K562 (cell line): ENCODE data around the gene OSGIN1. TPM values are rescaled to one million over a fixed set of nuclear protein-coding genes. Genes with fewer than 3 reads are reported as not detected.

ENCODE experiments used
- ATAC-seq: fragments of 200-7000 bp; cut with Tn5 transposase; 3 replicates; pipeline ENCODE4 v1.9.1; 2020; ENCODE audit warnings: moderate library complexity
- BruUV-seq: library from RNA; stranded (reverse); fragments of 400-500 nt; replicated peaks from 2 replicates; lab custom pipeline; 2021; lab: Mats Ljungman, UMichigan
- CTCF ChIA-PET: fragments of 300-600 bp; formaldehyde crosslinking; extraction: SDS; loops from one replicate; lab custom pipeline; 2021; ENCODE audit warnings: low intra/inter-chr PET ratio; lab: Yijun Ruan, JAX
- POLR2A ChIA-PET: fragments of 300-600, 350-650 bp; sonication (Branson Sonifier 250); formaldehyde crosslinking; extraction: SDS; loops from one replicate; lab custom pipeline; 2021; ENCODE audit warnings: antibody characterized with exemption, inconsistent platforms; lab: Yijun Ruan, JAX
- DNase-seq, 4 experiments: peaks; one replicate each; pipeline versions ENCODE4 v3.0.0 to v3.0.0-alpha.2; 2011 to 2018; ENCODE audit warnings: low spot score in 3 of 4, mixed read lengths in 3 of 4; ENCODE audit errors: extremely low read depth in 1 of 4
- FAIRE-seq: peaks from 2 replicates; lab custom pipeline; 2011; peaks lifted over from hg19 to GRCh38; lab: Jason Lieb, UNC
- H2AFZ ChIP-seq: 2 replicates; pipeline ENCODE4 v1.6.0; 2011; ENCODE audit warnings: low read depth, low read length, control low read depth, inconsistent platforms
- H3K27ac ChIP-seq: fragments of 200-600 bp; 3 replicates; pipeline ENCODE4 v1.8.0; 2011; ENCODE audit warnings: low read depth, mild to moderate bottlenecking, control low read depth, inconsistent platforms, low read length, moderate library complexity, mixed read lengths; ENCODE audit errors: extremely low read depth
- H3K27me3 ChIP-seq, 2 experiments: fragments of 300-600 bp in 1 of 2; 2 replicates in 1 of 2; 3 replicates in 1 of 2; pipeline versions ENCODE4 v1.6.0 to v1.8.0; 2011; ENCODE audit warnings: inconsistent platforms in 2 of 2, low read length in 2 of 2, mild to moderate bottlenecking in 1 of 2, mixed read lengths in 1 of 2, moderate library complexity in 1 of 2; ENCODE audit not compliant: control insufficient read depth in 2 of 2, insufficient read depth in 2 of 2
- H3K36me3 ChIP-seq: fragments of 300-600 bp; 3 replicates; pipeline ENCODE4 v1.8.0; 2011; ENCODE audit warnings: mild to moderate bottlenecking, low read length, inconsistent platforms; ENCODE audit not compliant: control insufficient read depth, insufficient read depth
- H3K4me1 ChIP-seq, 2 experiments: fragments of 200-600 bp in 1 of 2; replicated peaks in 1 of 2; 2 replicates in 1 of 2; 3 replicates in 1 of 2; pipeline versions ENCODE4 v1.5.1 to v1.8.0; 2011; ENCODE audit warnings: inconsistent platforms in 2 of 2, low read length in 2 of 2, mild to moderate bottlenecking in 1 of 2, mixed read lengths in 1 of 2, moderate library complexity in 1 of 2; ENCODE audit not compliant: control insufficient read depth in 2 of 2, insufficient read depth in 2 of 2
- H3K4me2 ChIP-seq: 2 replicates; pipeline ENCODE4 v1.6.1; 2011; ENCODE audit warnings: low read length, control low read depth, inconsistent platforms, mixed read lengths; ENCODE audit not compliant: insufficient read depth
- H3K4me3 ChIP-seq: fragments of 200-600 bp; sonication (generic), shearing (Covaris generic); 2 replicates; pipeline ENCODE4 v1.5.1; 2016; ENCODE audit warnings: control low read depth, inconsistent platforms
- H3K79me2 ChIP-seq: fragments of 200-600 bp; 3 replicates; pipeline ENCODE4 v1.8.0; 2011; ENCODE audit warnings: low read length, inconsistent platforms; ENCODE audit not compliant: control insufficient read depth, insufficient read depth
- H3K9ac ChIP-seq, 2 experiments: 2 replicates each; pipeline versions ENCODE4 v1.6.0 to v1.6.1; 2011; ENCODE audit warnings: low read depth in 2 of 2, low read length in 2 of 2, control low read depth in 1 of 2, inconsistent platforms in 1 of 2, mild to moderate bottlenecking in 1 of 2, mixed read lengths in 1 of 2; ENCODE audit not compliant: insufficient read depth in 1 of 2
- H3K9me1 ChIP-seq: one replicate; pipeline ENCODE4 v1.6.0; 2011; ENCODE audit warnings: inconsistent platforms, mild to moderate bottlenecking, low read length, moderate library complexity; ENCODE audit not compliant: control insufficient read depth, insufficient read depth
- H3K9me3 ChIP-seq: replicated peaks from 2 replicates; pipeline ENCODE4 v1.5.1; 2011; ENCODE audit warnings: low read depth, low read length, inconsistent platforms; ENCODE audit not compliant: control insufficient read depth, insufficient read depth
- H4K20me1 ChIP-seq: replicated peaks from 2 replicates; pipeline ENCODE4 v1.6.1; 2011; ENCODE audit warnings: low read length, inconsistent platforms, mixed read lengths; ENCODE audit not compliant: control insufficient read depth, insufficient read depth
- BACH1 ChIP-seq: fragments of 200-800 bp; sonication (Bioruptor generic); IDR thresholded peaks from 2 replicates; pipeline ENCODE4 v1.6.1; 2016; ENCODE audit warnings: missing genetic modification characterization, missing compliant biosample characterization
- BHLHE40 ChIP-seq: IDR thresholded peaks from 2 replicates; pipeline ENCODE4 v1.6.1; 2011; ENCODE audit warnings: low read length, improper control_type of control experiment
- CBFA2T3 ChIP-seq: fragments of 450-650 bp; IDR thresholded peaks from 2 replicates; pipeline ENCODE4 v1.6.1; 2017
- ESRRA ChIP-seq: fragments of 450-650 bp; IDR thresholded peaks from 2 replicates; pipeline ENCODE4 v1.6.1; 2014; ENCODE audit warnings: low read depth, mild to moderate bottlenecking, moderate library complexity, borderline replicate concordance
- FOSL1 ChIP-seq: fragments of 200-800 bp; sonication (Bioruptor generic); conservative IDR thresholded peaks from 2 replicates; pipeline ENCODE4 v1.6.1; 2016; ENCODE audit warnings: missing genetic modification characterization, missing compliant biosample characterization
- FOXP1 ChIP-seq: sonication (generic); formaldehyde crosslinking; IDR thresholded peaks from 2 replicates; pipeline ENCODE4 v1.8.0; 2022; ENCODE audit warnings: mild to moderate bottlenecking, missing genetic modification reagents
- HCFC1 ChIP-seq: IDR thresholded peaks from 2 replicates; pipeline ENCODE4 v1.6.1; 2012; ENCODE audit warnings: low read depth, low read length, improper control_type of control experiment
- MECOM ChIP-seq: fragments of 250-450 bp; sonication (Bioruptor Pico); IDR thresholded peaks from 2 replicates; pipeline ENCODE4 v1.8.0; 2022; ENCODE audit warnings: inconsistent platforms
- MYC ChIP-seq, 2 experiments: fragments of 250-450 bp in 1 of 2; sonication (Bioruptor Pico) in 1 of 2; IDR thresholded peaks; 2 replicates each; pipeline versions ENCODE4 v1.5.1 to v1.6.1; 2012 to 2021; ENCODE audit warnings: low read depth in 2 of 2, borderline replicate concordance in 1 of 2, improper control_type of control experiment in 1 of 2, low read length in 1 of 2, mild to moderate bottlenecking in 1 of 2, moderate library complexity in 1 of 2
- NFE2 ChIP-seq: IDR thresholded peaks from 2 replicates; pipeline ENCODE4 v1.6.1; 2014; ENCODE audit warnings: antibody characterized with exemption, low read depth
- NFIC ChIP-seq: fragments of 450-650 bp; IDR thresholded peaks from 2 replicates; pipeline ENCODE4 v1.6.1; 2017; ENCODE audit warnings: mild to moderate bottlenecking, inconsistent platforms
- NRF1 ChIP-seq, 2 experiments: fragments of 450-650 bp; IDR thresholded peaks in 1 of 2; conservative IDR thresholded peaks in 1 of 2; 2 replicates each; pipeline ENCODE4 v1.6.1; 2014; ENCODE audit warnings: mild to moderate bottlenecking in 2 of 2
- PCBP2 ChIP-seq: fragments of 200-400 bp; formaldehyde crosslinking; IDR thresholded peaks from 2 replicates; pipeline ENCODE4 v1.6.1; 2018; ENCODE audit warnings: low read length, low read depth, mild to moderate bottlenecking, moderate library complexity; ENCODE audit not compliant: poor library complexity, severe bottlenecking
- POLR2A ChIP-seq: fragments of 450-650 bp; conservative IDR thresholded peaks from 2 replicates; pipeline ENCODE4 v1.6.1; 2016
- TCFL5 ChIP-seq: fragments of 250-450 bp; sonication (Bioruptor Pico); conservative IDR thresholded peaks from 2 replicates; pipeline ENCODE4 v1.6.1; 2021; ENCODE audit warnings: mild to moderate bottlenecking, moderate library complexity, matching md5 sums
- ZNF3 ChIP-seq: fragments of 250-450 bp; sonication (Bioruptor Pico); IDR thresholded peaks from 2 replicates; pipeline ENCODE4 v1.5.0; 2021; ENCODE audit warnings: mild to moderate bottlenecking, moderate library complexity
- ZNF766 ChIP-seq: fragments of 200-800 bp; sonication (Bioruptor generic); conservative IDR thresholded peaks from 2 replicates; pipeline ENCODE4 v1.6.1; 2016; ENCODE audit warnings: missing genetic modification characterization, missing compliant biosample characterization
- WGBS: fragments of 100-300 bp; shearing (Covaris generic); methylation state at CpG from one replicate; pipeline ENCODE4 v1.1.6; 2016; ENCODE audit warnings: low coverage, mixed read lengths; ENCODE audit not compliant: insufficient coverage; ENCODE audit errors: missing lambda C conversion rate; 5-methylcytosine and 5-hydroxymethylcytosine counted together
- in situ Hi-C: fragments of 300-500 bp; cut with MboI; formaldehyde crosslinking; loops from 4 replicates; pipeline ENCODE4 v1.15.0; 2018; ENCODE audit warnings: inconsistent platforms, mixed read lengths
- intact Hi-C: fragments of 100-400 bp; cut with micrococcal nuclease; formaldehyde crosslinking; loops from 2 replicates; pipeline ENCODE4 v1.14.2; 2022
- polyA plus RNA-seq, 8 experiments: library from polyadenylated mRNA; depleted of rRNA in 4 of 8; stranded (reverse) in 5 of 8; unstranded in 3 of 8; fragments of >200 nt; fragmentation: Nextera tagmentation in 2 of 8; fragmentation: Illumina TruSeq in 1 of 8; extraction: Ambion mirVana in 2 of 8; extraction: Trizol in 1 of 8; gene quantifications; 2 replicates each; pipeline versions ENCODE4 v1.2.1 to v1.2.3, GENCODE V29; 2011 to 2014; ENCODE audit warnings: inconsistent platforms in 1 of 8, missing spikeins in 1 of 8
- total RNA-seq, 7 experiments: library from RNA; depleted of rRNA in 6 of 7; stranded (reverse); fragments of >200 nt in 6 of 7; fragmentation: Illumina TruSeq in 2 of 7; extraction: Trizol in 2 of 7; gene quantifications; 2 replicates each; pipeline versions ENCODE4 v1.2.1 to v1.2.3, GENCODE V29; 2011 to 2021; ENCODE audit warnings: low replicate concordance in 1 of 7
- TF ChIP-seq, protein P1 (sequence below): sonication (generic); formaldehyde crosslinking; IDR thresholded peaks from 2 replicates; pipeline ENCODE4 v1.8.0; 2022; ENCODE audit warnings: missing genetic modification reagents, mild to moderate bottlenecking, borderline replicate concordance
- TF ChIP-seq, protein P2 (sequence below): fragments of 450-650 bp; IDR thresholded peaks from 2 replicates; pipeline ENCODE4 v1.7.1; 2018; ENCODE audit warnings: mild to moderate bottlenecking, low read depth; ENCODE audit not compliant: partially characterized antibody
- TF ChIP-seq, protein P3 (sequence below): IDR thresholded peaks from 2 replicates; pipeline ENCODE4 v1.6.1; 2014; ENCODE audit warnings: antibody characterized with exemption

The OSGIN1 gene
- total and polyA plus RNA-seq, 9 of the 15 experiments (the other 6 are each of a cell fraction or from before 2014, with no cell fraction given): 0.03 to 3.6 (median 1.6) TPM

DNA sequence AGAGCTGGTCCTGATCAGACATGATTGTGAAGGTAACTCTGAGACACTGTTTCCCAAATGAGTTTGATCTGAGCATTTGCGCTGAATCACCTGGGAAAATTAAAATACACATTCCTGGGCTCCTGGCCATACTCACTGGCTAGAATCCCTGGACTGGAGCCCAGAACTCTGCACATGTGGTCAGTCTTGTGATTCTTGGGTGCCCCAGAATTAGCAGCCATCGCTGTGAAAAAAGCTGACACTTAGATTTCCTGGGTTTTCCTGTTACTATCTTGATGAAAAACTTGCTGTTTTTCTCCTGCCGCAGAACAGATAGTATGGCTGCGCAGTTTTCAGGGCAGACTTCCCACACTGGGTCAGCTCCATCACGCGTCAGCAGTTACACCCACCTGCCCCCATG lies 39.6 kb downstream of the OSGIN1 start:
- FAIRE-seq: no peak
- ATAC-seq: no peak
- Histone ChIP-seq H3K9me1 (no peaks in the 10 kb centered on the region), H3K9me3 (no peaks in the 10 kb centered on the region), H3K9ac (no peak overlapping the region), H3K4me3 (no peak overlapping the region), H3K36me3 (no peaks in the 10 kb centered on the region), H3K79me2 (no peaks in the 10 kb centered on the region), H3K27me3 (peaks cover 65 to 79% of the 10 kb centered on the region in 2 experiments), H2AFZ (no peak overlapping the region), H3K27ac (no peak overlapping the region), H3K4me2 (no peak overlapping the region), H3K4me1 (peaks cover 2 to 5% of the 10 kb centered on the region in 2 experiments; a peak in 3 of 5 replicates), H4K20me1 (peaks cover 5% of the 10 kb centered on the region; the same call in 1 of the 2 replicates)
- intact Hi-C loops: no loop called here
- POLR2A ChIA-PET: interaction anchor here (0.6 to 2.0 kb wide), 5 partner anchors 9 to 1539 kb away, joined by 3 to 10 read pairs (median 3); no protein-coding TSS in a partner anchor
- CTCF ChIA-PET: no interaction called here
- BruUV-seq: no TSS peak
- no peak for DNase-seq
- 7% methylated on average over 6 of the region's 6 CpGs for WGBS
- in situ Hi-C loops: no loop called here
- TF ChIP-seq MECOM (no peak), NFIC (peak; percentile 28; the same call in 1 of the 2 replicates), CBFA2T3 (peak; percentile 70), FOXP1 (no peak), PCBP2 (no peak), ZNF3 (CRISPR knock-in tag) (no peak), HCFC1 (no peak), BACH1 (tag) (peak; percentile 82; the same call in 1 of the 2 replicates), NFE2 (peak; percentile 55), FOSL1 (tag) (peak; percentile 47), BHLHE40 (0 out of 2 replicates have a peak, but pooled peaks have one; percentile 35), POLR2A (no peak), ESRRA (no peak), NRF1 (conservative IDR thresholded peaks at IDR 0.05 in 1 of 2, IDR thresholded peaks at IDR 0.05 in 1 of 2) (peak; percentile 48 to 51; a peak in 3 of 4 replicates), MYC (IDR thresholded peaks at IDR 0.05; ENCODE audit: low read depth, low read length) (peak; percentile 11; the same call in 1 of the 2 replicates), MYC (CRISPR knock-in tag; IDR thresholded peaks at IDR 0.05; ENCODE audit: borderline replicate concordance, low read depth) (no peak), ZNF766 (CRISPR knock-in tag) (no peak), TCFL5 (no peak)
- TF ChIP-seq, protein P1, sequence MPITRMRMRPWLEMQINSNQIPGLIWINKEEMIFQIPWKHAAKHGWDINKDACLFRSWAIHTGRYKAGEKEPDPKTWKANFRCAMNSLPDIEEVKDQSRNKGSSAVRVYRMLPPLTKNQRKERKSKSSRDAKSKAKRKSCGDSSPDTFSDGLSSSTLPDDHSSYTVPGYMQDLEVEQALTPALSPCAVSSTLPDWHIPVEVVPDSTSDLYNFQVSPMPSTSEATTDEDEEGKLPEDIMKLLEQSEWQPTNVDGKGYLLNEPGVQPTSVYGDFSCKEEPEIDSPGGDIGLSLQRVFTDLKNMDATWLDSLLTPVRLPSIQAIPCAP (CRISPR knock-in tag): no peak
- TF ChIP-seq, protein P2, sequence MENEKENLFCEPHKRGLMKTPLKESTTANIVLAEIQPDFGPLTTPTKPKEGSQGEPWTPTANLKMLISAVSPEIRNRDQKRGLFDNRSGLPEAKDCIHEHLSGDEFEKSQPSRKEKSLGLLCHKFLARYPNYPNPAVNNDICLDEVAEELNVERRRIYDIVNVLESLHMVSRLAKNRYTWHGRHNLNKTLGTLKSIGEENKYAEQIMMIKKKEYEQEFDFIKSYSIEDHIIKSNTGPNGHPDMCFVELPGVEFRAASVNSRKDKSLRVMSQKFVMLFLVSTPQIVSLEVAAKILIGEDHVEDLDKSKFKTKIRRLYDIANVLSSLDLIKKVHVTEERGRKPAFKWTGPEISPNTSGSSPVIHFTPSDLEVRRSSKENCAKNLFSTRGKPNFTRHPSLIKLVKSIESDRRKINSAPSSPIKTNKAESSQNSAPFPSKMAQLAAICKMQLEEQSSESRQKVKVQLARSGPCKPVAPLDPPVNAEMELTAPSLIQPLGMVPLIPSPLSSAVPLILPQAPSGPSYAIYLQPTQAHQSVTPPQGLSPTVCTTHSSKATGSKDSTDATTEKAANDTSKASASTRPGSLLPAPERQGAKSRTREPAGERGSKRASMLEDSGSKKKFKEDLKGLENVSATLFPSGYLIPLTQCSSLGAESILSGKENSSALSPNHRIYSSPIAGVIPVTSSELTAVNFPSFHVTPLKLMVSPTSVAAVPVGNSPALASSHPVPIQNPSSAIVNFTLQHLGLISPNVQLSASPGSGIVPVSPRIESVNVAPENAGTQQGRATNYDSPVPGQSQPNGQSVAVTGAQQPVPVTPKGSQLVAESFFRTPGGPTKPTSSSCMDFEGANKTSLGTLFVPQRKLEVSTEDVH: no peak
- TF ChIP-seq, protein P3, sequence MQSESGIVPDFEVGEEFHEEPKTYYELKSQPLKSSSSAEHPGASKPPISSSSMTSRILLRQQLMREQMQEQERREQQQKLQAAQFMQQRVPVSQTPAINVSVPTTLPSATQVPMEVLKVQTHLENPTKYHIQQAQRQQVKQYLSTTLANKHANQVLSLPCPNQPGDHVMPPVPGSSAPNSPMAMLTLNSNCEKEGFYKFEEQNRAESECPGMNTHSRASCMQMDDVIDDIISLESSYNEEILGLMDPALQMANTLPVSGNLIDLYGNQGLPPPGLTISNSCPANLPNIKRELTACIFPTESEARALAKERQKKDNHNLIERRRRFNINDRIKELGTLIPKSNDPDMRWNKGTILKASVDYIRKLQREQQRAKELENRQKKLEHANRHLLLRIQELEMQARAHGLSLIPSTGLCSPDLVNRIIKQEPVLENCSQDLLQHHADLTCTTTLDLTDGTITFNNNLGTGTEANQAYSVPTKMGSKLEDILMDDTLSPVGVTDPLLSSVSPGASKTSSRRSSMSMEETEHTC: 0 out of 2 replicates have a peak, but pooled peaks have one; percentile 54
